GM19438 (cell line): ENCODE measurements around the gene MEX3C.

Source experiments
- ATAC-seq: cut with Tn5 transposase; IDR thresholded peaks from one replicate; pipeline ENCODE4 v1.9.1; 2021; ENCODE audit warnings: low read depth; ENCODE audit not compliant: unreplicated experiment

The MEX3C gene

GRCh38 chr18:51192026-51192425 is 5.5 kb downstream of the MEX3C start:
- no peak for ATAC-seq

DNA sequence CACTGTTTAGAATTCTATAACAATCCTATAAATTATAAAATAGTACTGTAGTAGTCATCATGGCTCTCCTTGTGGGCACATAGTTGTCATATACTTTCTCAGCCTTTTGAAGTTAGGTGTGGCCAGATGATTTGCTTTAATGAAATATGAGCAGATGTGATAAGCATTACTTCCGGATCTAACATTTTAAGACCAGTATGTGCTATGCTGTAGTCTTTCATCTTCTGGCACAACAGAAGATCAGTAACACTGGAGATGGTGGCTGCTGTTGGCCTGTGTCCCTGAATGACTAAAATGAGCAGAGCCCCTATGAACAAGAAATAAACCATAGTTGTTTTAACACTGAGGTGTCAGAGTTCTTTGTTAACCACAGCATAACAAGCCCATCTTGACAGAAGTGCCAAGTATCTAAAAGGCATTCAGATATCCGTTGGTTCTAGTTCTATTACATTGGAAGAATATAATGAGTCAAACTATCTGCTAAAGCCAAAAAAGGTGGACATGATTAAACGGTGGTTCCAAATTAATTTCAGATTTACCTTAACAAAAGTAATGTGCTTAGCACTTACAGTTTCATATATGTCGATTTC is 6.3 kb downstream of the MEX3C start:
- no peak for ATAC-seq

GRCh38 chr18:51190000-51190399 is 7.5 kb downstream of the MEX3C start:
- ATAC-seq: no peak

- no peak for ATAC-seq
Observed at GRCh38 chr18:51188024-51188701, 9.3 kb downstream of the MEX3C start.

DNA sequence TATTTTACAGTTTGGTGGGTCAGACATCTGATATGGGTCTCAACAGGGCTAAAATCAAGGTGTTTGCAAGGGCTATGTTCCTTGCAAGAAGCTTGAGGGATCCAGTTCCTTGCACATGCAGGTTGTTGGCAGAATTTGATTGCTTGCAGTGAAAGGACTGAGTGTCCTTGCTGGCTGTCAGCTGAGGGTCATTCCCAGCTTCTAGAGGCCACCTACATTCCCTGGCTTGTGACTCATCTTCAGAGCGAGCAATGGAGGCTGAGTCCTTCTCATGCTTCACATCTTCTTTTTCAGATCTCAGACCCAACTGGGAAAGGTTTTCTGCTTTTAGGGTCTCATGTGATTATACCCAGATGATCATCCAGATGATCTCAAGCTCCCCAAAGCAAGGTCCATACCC is 12.4 kb downstream of the MEX3C start:
- ATAC-seq: no peak

DNA sequence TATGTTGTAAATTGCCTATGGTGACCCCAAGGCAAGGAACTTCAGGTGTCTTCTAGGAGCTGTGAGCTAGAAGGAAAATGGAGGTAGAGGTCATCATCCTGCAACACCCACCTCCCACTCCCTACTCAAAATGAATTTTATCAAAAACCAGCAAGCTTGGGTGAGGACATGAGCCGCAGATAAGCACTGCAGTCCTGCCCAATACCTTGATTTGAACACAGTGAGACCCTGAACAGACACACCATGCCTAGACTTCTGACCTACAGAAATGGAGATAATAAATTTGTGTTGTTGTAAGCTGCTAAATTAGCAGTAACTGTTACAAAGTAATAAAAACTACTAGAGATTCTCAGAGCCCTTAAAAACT is 13.4 kb downstream of the MEX3C start:
- no peak for ATAC-seq

GRCh38 chr18:51183372-51184090 is 13.9 kb downstream of the MEX3C start:
- ATAC-seq: no peak

DNA sequence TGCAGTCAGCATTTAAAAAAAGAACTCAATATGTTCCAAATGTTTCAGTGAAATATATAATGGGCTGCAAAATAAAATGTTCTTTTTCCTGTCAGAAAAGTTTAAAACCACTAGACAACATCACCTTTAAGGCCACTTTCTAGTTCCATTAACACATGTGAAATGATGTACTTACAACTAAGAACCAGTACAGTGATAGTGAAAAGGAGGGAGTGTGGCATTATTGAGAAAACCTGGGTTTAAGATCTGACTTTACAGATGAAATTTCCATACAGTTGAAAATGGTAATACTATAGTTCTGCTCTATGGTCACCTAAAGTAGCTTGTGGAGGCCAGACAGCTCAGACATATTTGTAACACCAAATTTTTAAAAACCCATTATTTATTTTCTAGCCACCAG is 14.7 kb downstream of the MEX3C start:
- no peak for ATAC-seq

- ATAC-seq: no peak
Observed at GRCh38 chr18:51171625-51172259, 25.7 kb downstream of the MEX3C start.

- ATAC-seq: no peak
Observed at GRCh38 chr18:51171223-51171622, 26.3 kb downstream of the MEX3C start.

- ATAC-seq: no peak
Observed at GRCh38 chr18:51170664-51171063, 26.8 kb downstream of the MEX3C start.

- ATAC-seq: no peak
Observed at GRCh38 chr18:51169731-51170130, 27.8 kb downstream of the MEX3C start.

GRCh38 chr18:51168960-51169662 is 28.4 kb downstream of the MEX3C start:
- ATAC-seq: no peak

GRCh38 chr18:51168026-51168742 is 29.3 kb downstream of the MEX3C start:
- ATAC-seq: no peak

DNA sequence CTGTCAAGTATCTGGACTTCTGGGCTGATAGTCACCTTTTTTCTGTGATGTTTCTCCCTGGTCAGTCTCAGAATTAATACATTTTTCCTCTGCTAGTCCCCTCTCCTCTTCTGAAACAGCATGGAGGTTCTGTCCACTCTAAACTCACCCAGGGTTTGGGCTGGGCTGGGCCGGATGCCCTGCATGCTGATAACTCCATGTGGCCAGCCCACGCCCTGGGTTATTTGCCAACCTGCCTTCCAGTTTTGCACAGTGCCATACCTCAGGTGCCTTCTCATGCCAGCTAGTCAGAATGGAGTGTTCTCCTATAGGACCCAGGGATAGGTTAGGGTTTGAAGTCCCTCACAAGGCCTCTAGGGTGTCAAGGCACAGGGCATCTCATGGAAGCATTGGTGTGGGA is 32.2 kb downstream of the MEX3C start:
- no peak for ATAC-seq

- no peak for ATAC-seq
Observed at GRCh38 chr18:51164761-51165281, 32.7 kb downstream of the MEX3C start.

- ATAC-seq: no peak
Observed at GRCh38 chr18:51164342-51164741, 33.1 kb downstream of the MEX3C start.

GRCh38 chr18:51163543-51163942 is 33.9 kb downstream of the MEX3C start:
- no peak for ATAC-seq

DNA sequence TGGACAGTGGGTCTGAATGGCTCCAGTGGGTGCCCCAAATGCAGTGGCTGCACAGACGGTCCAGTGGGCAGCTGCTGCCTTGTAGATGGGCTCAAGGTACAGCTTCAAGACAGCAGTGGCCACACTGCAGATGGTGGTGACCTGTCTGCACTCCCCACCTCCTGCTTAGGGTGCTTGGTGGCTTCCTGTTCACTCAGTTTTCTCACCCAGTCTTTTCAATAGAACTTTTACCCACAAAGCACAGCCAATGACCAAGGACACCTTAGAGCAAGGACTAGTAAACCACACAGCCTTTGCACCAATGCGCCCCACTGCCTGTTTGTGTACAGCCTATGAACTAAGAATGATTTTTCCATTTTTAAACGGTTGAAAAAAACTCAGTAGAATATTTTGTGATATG is 34.9 kb downstream of the MEX3C start:
- no peak for ATAC-seq

DNA sequence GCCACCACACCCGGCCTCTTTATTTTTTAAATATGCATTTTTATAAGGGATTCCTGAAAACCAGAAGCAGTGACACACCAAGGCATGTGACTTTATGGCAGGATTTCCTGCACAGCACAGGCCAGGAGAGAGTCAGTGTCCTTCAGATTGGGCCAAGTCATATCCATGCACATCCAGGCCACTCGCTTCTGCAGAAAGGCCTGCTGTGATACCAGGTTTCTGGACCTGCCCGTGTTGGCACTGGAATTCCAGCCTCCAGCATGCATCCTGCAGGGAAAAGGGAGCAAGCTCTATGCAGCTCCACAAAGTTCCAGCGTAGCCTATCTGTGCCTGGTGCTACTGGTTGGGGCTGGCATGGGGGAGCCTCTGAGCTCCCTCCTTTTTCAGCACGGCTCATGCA is 36.8 kb downstream of the MEX3C start:
- ATAC-seq: no peak
